IMR-90 (cell line): ENCODE measurements around the gene KAT6B. TPM values are rescaled to one million over a fixed set of nuclear protein-coding genes. Genes with fewer than 3 reads are reported as not detected.

Source experiments
- ATAC-seq: fragments of 200-7000 bp; cut with Tn5 transposase; 2 replicates; pipeline ENCODE4 v1.9.1; 2020; ENCODE audit warnings: low read depth, mild to moderate bottlenecking, moderate library complexity
- BruUV-seq: library from RNA; stranded (reverse); fragments of 400-500 nt; replicated peaks from 2 replicates; lab custom pipeline; 2021; lab: Mats Ljungman, UMichigan
- CTCF ChIA-PET: fragments of 300-600 bp; formaldehyde crosslinking; extraction: SDS; loops from one replicate; lab custom pipeline; 2021; ENCODE audit warnings: antibody characterized with exemption; lab: Yijun Ruan, JAX
- POLR2A ChIA-PET: fragments of 300-600 bp; sonication (Branson Sonifier 250); formaldehyde crosslinking; loops from one replicate; lab custom pipeline; 2022; ENCODE audit warnings: antibody characterized with exemption; ENCODE audit not compliant: unreplicated experiment; lab: Charles Lee
- DNase-seq: peaks from one replicate; pipeline ENCODE4 v3.0.0; 2013
- H2AFZ ChIP-seq: replicated peaks from 2 replicates; pipeline ENCODE3; 2013; ENCODE audit warnings: low read length, mild to moderate bottlenecking; ENCODE audit not compliant: poor library complexity
- H2AK5ac ChIP-seq: 2 replicates; pipeline ENCODE4 v1.6.1; 2013; ENCODE audit warnings: low read depth, low read length, inconsistent platforms
- H2AK9ac ChIP-seq: replicated peaks from 2 replicates; pipeline ENCODE3; 2013; ENCODE audit warnings: mild to moderate bottlenecking, low read depth, low read length, moderate library complexity; ENCODE audit not compliant: poor library complexity
- H2BK120ac ChIP-seq: 2 replicates; pipeline ENCODE4 v1.6.1; 2013; ENCODE audit warnings: low read depth, low read length, inconsistent platforms
- H2BK15ac ChIP-seq: 3 replicates; pipeline ENCODE4 v1.6.1; 2013; ENCODE audit warnings: low read depth, low read length, inconsistent platforms
- H2BK20ac ChIP-seq: 2 replicates; pipeline ENCODE4 v1.6.1; 2013; ENCODE audit warnings: low read depth, mild to moderate bottlenecking, inconsistent platforms, low read length, moderate library complexity
- H2BK5ac ChIP-seq: 2 replicates; pipeline ENCODE4 v1.6.1; 2013; ENCODE audit warnings: mild to moderate bottlenecking, low read depth, low read length, inconsistent platforms; ENCODE audit not compliant: poor library complexity, severe bottlenecking
- H3K14ac ChIP-seq: replicated peaks from 2 replicates; pipeline ENCODE4 v1.6.1; 2013; ENCODE audit warnings: low read depth, low read length, inconsistent platforms
- H3K18ac ChIP-seq: 2 replicates; pipeline ENCODE4 v1.6.1; 2013; ENCODE audit warnings: low read depth, low read length, control low read depth
- H3K23ac ChIP-seq: 2 replicates; pipeline ENCODE4 v1.6.1; 2013; ENCODE audit warnings: low read depth, low read length, inconsistent platforms
- H3K27ac ChIP-seq: 2 replicates; pipeline ENCODE4 v1.5.1; 2013; ENCODE audit warnings: mild to moderate bottlenecking, control low read depth, low read length; ENCODE audit not compliant: insufficient read depth
- H3K27me3 ChIP-seq: 2 replicates; pipeline ENCODE4 v1.6.1; 2013; ENCODE audit warnings: low read length; ENCODE audit not compliant: control insufficient read depth, insufficient read depth
- H3K36me3 ChIP-seq: 2 replicates; pipeline ENCODE4 v1.6.1; 2013; ENCODE audit warnings: low read length, mixed read lengths; ENCODE audit not compliant: control insufficient read depth, insufficient read depth
- H3K4ac ChIP-seq: 2 replicates; pipeline ENCODE4 v1.6.1; 2013; ENCODE audit warnings: low read depth, low read length, inconsistent platforms
- H3K4me1 ChIP-seq: 2 replicates; pipeline ENCODE4 v1.6.1; 2013; ENCODE audit warnings: low read length, mixed read lengths; ENCODE audit not compliant: control insufficient read depth, insufficient read depth
- H3K4me2 ChIP-seq: 2 replicates; pipeline ENCODE4 v1.6.1; 2013; ENCODE audit warnings: low read depth, mild to moderate bottlenecking, control low read depth, low read length, moderate library complexity
- H3K4me3 ChIP-seq: 2 replicates; pipeline ENCODE4 v1.5.1; 2013; ENCODE audit warnings: low read depth, mild to moderate bottlenecking, control low read depth, low read length, moderate library complexity; ENCODE audit not compliant: insufficient read depth
- H3K56ac ChIP-seq: 2 replicates; pipeline ENCODE4 v1.6.1; 2013; ENCODE audit warnings: low read length, inconsistent platforms; ENCODE audit not compliant: insufficient read depth; ENCODE audit errors: extremely low read depth
- H3K79me1 ChIP-seq, 2 experiments: 2 replicates each; pipeline ENCODE4 v1.6.1; 2013; ENCODE audit warnings: low read length in 2 of 2, inconsistent platforms in 1 of 2, low read depth in 1 of 2
- H3K9ac ChIP-seq: 2 replicates; pipeline ENCODE4 v1.6.1; 2013; ENCODE audit warnings: low read depth, low read length, control low read depth
- H3K9me1 ChIP-seq: 2 replicates; pipeline ENCODE4 v1.6.1; 2013; ENCODE audit warnings: low read length, inconsistent platforms; ENCODE audit not compliant: insufficient read depth
- H3K9me3 ChIP-seq: 2 replicates; pipeline ENCODE4 v1.6.1; 2013; ENCODE audit warnings: low read length; ENCODE audit not compliant: control insufficient read depth, insufficient read depth
- H4K20me1 ChIP-seq: 2 replicates; pipeline ENCODE4 v1.6.1; 2013; ENCODE audit warnings: low read length, inconsistent platforms; ENCODE audit not compliant: insufficient read depth
- H4K5ac ChIP-seq: 2 replicates; pipeline ENCODE4 v1.6.1; 2013; ENCODE audit warnings: mild to moderate bottlenecking, low read depth, low read length, control low read depth
- H4K8ac ChIP-seq, 2 experiments: 2 replicates each; pipeline ENCODE4 v1.6.1; 2013; ENCODE audit warnings: low read depth in 2 of 2, low read length in 2 of 2, control low read depth in 1 of 2, inconsistent platforms in 1 of 2
- H4K91ac ChIP-seq: 2 replicates; pipeline ENCODE4 v1.6.1; 2013; ENCODE audit warnings: low read depth, low read length, inconsistent platforms; ENCODE audit not compliant: insufficient read depth
- BHLHE40 ChIP-seq: fragments of 150-350 bp; IDR thresholded peaks from 2 replicates; pipeline ENCODE4 v1.6.1; 2016; ENCODE audit warnings: mild to moderate bottlenecking, low read depth, low read length
- CHD1 ChIP-seq: IDR thresholded peaks from 2 replicates; pipeline ENCODE4 v1.6.1; 2012; ENCODE audit warnings: low read depth, low read length, improper control_type of control experiment
- FOS ChIP-seq: fragments of 150-350 bp; IDR thresholded peaks from 2 replicates; pipeline ENCODE4 v1.6.1; 2016; ENCODE audit warnings: low read depth, low read length
- MAFK ChIP-seq: IDR thresholded peaks from 2 replicates; pipeline ENCODE4 v1.6.1; 2012; ENCODE audit warnings: low read depth, low read length, improper control_type of control experiment
- MAZ ChIP-seq: IDR thresholded peaks from 2 replicates; pipeline ENCODE4 v1.6.1; 2012; ENCODE audit warnings: low read depth, mild to moderate bottlenecking, low read length, improper control_type of control experiment, moderate library complexity, borderline replicate concordance
- MXI1 ChIP-seq: IDR thresholded peaks from 2 replicates; pipeline ENCODE4 v1.6.1; 2012; ENCODE audit warnings: low read depth, mild to moderate bottlenecking, low read length, moderate library complexity, borderline replicate concordance
- POLR2A ChIP-seq: IDR thresholded peaks from 2 replicates; pipeline ENCODE4 v1.6.1; 2012; ENCODE audit warnings: mild to moderate bottlenecking, low read depth, low read length
- RAD21 ChIP-seq: IDR thresholded peaks from 2 replicates; pipeline ENCODE4 v1.6.1; 2012; ENCODE audit warnings: low read length, improper control_type of control experiment
- RFX5 ChIP-seq: IDR thresholded peaks from 2 replicates; pipeline ENCODE4 v1.8.0; 2012; ENCODE audit warnings: low read depth, mild to moderate bottlenecking, low read length, moderate library complexity
- WGBS, 2 experiments: methylation state at CpG; one replicate each; pipeline versions ENCODE4 v1.1.5 to v1.1.7; 2013; ENCODE audit warnings: missing lambda C conversion rate in 2 of 2; ENCODE audit not compliant: insufficient read length in 1 of 2; ENCODE audit errors: extremely low coverage in 2 of 2; 5-methylcytosine and 5-hydroxymethylcytosine counted together
- dilution Hi-C: fragments of 300-500 bp; cut with HindIII; formaldehyde crosslinking; loops from one replicate; pipeline ENCODE4 v1.14.3; 2018; ENCODE audit warnings: low sequenced_read_pairs; ENCODE audit not compliant: unreplicated experiment
- in situ Hi-C: fragments of 300-500 bp; cut with MboI; formaldehyde crosslinking; loops from 3 replicates; pipeline ENCODE4 v1.14.3; 2019; ENCODE audit warnings: low sequenced_read_pairs, inconsistent platforms, mixed read lengths
- intact Hi-C: fragments of 100-400 bp; cut with micrococcal nuclease; formaldehyde crosslinking; loops from 2 replicates; pipeline ENCODE4 v1.10.0; 2022
- polyA plus RNA-seq, 3 experiments: library from polyadenylated mRNA; depleted of rRNA; stranded (reverse); fragments of >200 nt; gene quantifications; 2 replicates each; pipeline ENCODE4 v1.2.3, GENCODE V29; 2012; ENCODE audit warnings: low replicate concordance in 1 of 3
- total RNA-seq: library from RNA; depleted of rRNA; stranded (reverse); fragments of >200 nt; gene quantifications from 2 replicates; pipeline ENCODE4 v1.2.3, GENCODE V29; 2012
- TF ChIP-seq, protein P1 (sequence below): conservative IDR thresholded peaks from 2 replicates; pipeline ENCODE4 v1.5.1; 2012; ENCODE audit warnings: mild to moderate bottlenecking, low read depth, low read length, improper control_type of control experiment

KAT6B gene
- total and polyA plus RNA-seq, 2 of the 4 experiments (the other 2 are of a cell fraction), result 8.8 to 28.1 TPM

DNA sequence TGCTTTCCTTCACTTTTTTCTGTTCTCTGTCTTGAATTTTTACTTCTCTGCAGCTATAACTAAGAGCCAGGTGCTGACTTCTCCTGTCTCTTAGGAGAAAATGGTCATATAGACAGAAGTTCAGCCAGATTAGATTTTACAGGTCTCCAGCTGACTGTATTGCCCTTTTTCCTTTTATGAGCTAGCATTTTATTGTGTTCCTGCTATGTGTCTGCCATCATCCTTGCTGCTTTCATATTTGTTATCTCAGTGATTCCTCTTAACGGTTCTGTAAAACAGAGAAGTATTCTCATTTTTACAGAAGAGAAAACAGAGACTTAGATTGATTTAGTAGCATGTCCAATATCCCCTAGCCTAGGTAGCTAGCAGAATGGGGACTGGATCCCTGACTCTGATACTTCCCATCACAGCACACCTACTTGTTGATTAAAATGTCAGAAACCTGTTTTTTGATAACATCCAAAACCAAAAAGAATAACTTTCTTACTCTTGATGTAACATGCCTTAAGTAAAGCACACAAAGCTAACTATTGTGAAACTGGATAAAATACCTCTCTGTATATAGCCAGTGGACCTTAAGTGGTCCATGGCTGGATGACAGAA is 5.2 kb downstream of the KAT6B start:
- Histone ChIP-seq H4K8ac (no peak overlapping the region), H3K36me3 (0 out of 2 replicates have a peak, but pooled peaks cover 1% of the 10 kb centered on the region), H2AK9ac (no peak overlapping the region), H3K4me1 (peaks cover 12% of the 10 kb centered on the region), H3K9ac (no peak overlapping the region), H2BK120ac (no peak overlapping the region), H2BK15ac (no peak overlapping the region), H3K14ac (no peak overlapping the region), H3K4ac (no peak overlapping the region), H3K4me2 (no peak overlapping the region; the same call in 1 of the 2 replicates), H2AK5ac (no peak overlapping the region), H3K4me3 (no peak overlapping the region), H4K91ac (no peak overlapping the region), H3K23ac (no peak overlapping the region), H3K27ac (no peak overlapping the region), H2BK5ac (no peak overlapping the region), H4K20me1 (peaks cover 21% of the 10 kb centered on the region), H3K27me3 (no peaks in the 10 kb centered on the region), H2BK20ac (no peak overlapping the region), H3K79me1 (peaks cover 37 to 55% of the 10 kb centered on the region in 2 experiments), H3K9me3 (no peaks in the 10 kb centered on the region), H2AFZ (no peak overlapping the region), H3K9me1 (peaks cover 10% of the 10 kb centered on the region), H3K56ac (no peak overlapping the region), H3K18ac (no peak overlapping the region), H4K5ac (no peak overlapping the region)
- no TSS peak for BruUV-seq
- in situ Hi-C loops (no loop called here), dilution Hi-C loops (no loop called here), intact Hi-C loops (no loop called here)
- CTCF ChIA-PET, result no interaction called here
- no CpG with 5 or more reads among the region's 1 CpG for WGBS, 2 experiments
- no peak for ATAC-seq
- no peak for TF ChIP-seq MXI1
- TF ChIP-seq BHLHE40, result no peak
- TF ChIP-seq MAZ, result no peak
- TF ChIP-seq MAFK, result no peak
- TF ChIP-seq RFX5, result no peak
- TF ChIP-seq, protein P1, sequence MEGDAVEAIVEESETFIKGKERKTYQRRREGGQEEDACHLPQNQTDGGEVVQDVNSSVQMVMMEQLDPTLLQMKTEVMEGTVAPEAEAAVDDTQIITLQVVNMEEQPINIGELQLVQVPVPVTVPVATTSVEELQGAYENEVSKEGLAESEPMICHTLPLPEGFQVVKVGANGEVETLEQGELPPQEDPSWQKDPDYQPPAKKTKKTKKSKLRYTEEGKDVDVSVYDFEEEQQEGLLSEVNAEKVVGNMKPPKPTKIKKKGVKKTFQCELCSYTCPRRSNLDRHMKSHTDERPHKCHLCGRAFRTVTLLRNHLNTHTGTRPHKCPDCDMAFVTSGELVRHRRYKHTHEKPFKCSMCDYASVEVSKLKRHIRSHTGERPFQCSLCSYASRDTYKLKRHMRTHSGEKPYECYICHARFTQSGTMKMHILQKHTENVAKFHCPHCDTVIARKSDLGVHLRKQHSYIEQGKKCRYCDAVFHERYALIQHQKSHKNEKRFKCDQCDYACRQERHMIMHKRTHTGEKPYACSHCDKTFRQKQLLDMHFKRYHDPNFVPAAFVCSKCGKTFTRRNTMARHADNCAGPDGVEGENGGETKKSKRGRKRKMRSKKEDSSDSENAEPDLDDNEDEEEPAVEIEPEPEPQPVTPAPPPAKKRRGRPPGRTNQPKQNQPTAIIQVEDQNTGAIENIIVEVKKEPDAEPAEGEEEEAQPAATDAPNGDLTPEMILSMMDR, result no peak
- TF ChIP-seq POLR2A, result no peak
- no peak for TF ChIP-seq CHD1
- TF ChIP-seq FOS, result no peak
- no peak for TF ChIP-seq RAD21
- no peak for DNase-seq
- POLR2A ChIA-PET, result no interaction called here
